Uterus (tissue), 2 donors: ENCODE measurements around the gene TMPRSS13.

Experiments
- CTCF ChIP-seq, 4 experiments: fragments of 200-600 bp in 2 of 4; fragments of 450-650 bp in 2 of 4; sonication (generic) in 2 of 4; IDR thresholded peaks; one replicate each; pipeline ENCODE4 v1.5.1; 2016 to 2019; ENCODE audit warnings: antibody characterized with exemption in 4 of 4, mild to moderate bottlenecking in 2 of 4, moderate library complexity in 1 of 4
- POLR2A ChIP-seq, 2 donors: fragments of 450-650 bp; IDR thresholded peaks; one replicate each; pipeline ENCODE4 v1.6.1; 2016; ENCODE audit warnings: antibody characterized with exemption in 2 of 2, mild to moderate bottlenecking in 1 of 2, moderate library complexity in 1 of 2

- no peak for TF ChIP-seq CTCF (IDR thresholded peaks at IDR 0.05)
- TF ChIP-seq POLR2A (IDR thresholded peaks at IDR 0.05): no peak
These were observed 47.8 kb upstream of the TMPRSS13 start for GRCh38 chr11:117977029-117977428.
